NCI-H1417 (cell line): Measurements from ENCODE around the gene TLCD3B.
A peak's percentile ranks its signal among the peaks of the same experiment; 100 is the strongest.

Experiments
- DNase-seq, 3 experiments: peaks; one replicate each; lab custom pipeline; 2025; lab: John Stamatoyannopoulos, UW

Gene TLCD3B

GRCh38 chr16:30004811-30005242 lies 26.2 kb downstream of the TLCD3B start:
- peak; percentile 48 to 88 (median 84) for DNase-seq

- peak in 2 of 3 experiments; percentile 48 to 84 for DNase-seq
These were observed 26.7 kb downstream of the TLCD3B start for GRCh38 chr16:30004424-30004776.

GRCh38 chr16:30003670-30004423 lies 27.2 kb downstream of the TLCD3B start:
- peak in 1 of 3 experiments; percentile 90 for DNase-seq

GRCh38 chr16:30002614-30003346 lies 28.3 kb downstream of the TLCD3B start:
- no peak for DNase-seq

- no peak for DNase-seq
These were observed 30.1 kb downstream of the TLCD3B start for GRCh38 chr16:30000735-30001631.

- no peak for DNase-seq
These were observed 31.5 kb downstream of the TLCD3B start for GRCh38 chr16:29999605-30000004.

- DNase-seq = no peak
These were observed 34.3 kb downstream of the TLCD3B start for GRCh38 chr16:29996766-29997250.

GRCh38 chr16:29995911-29996765 lies 34.9 kb downstream of the TLCD3B start, which contains the start of gene INO80E:
Gene INO80E, plus strand, starts transcription at chr16:29996241. Its CDS starts 70 bp downstream, at chr16:29996311.
- DNase-seq = peak; percentile 92 to 98 (median 95)

GRCh38 chr16:29995324-29995910 lies 35.7 kb downstream of the TLCD3B start, which contains the start of gene HIRIP3:
Gene HIRIP3, minus strand, starts transcription at chr16:29995617. Its CDS starts 12 bp downstream, at chr16:29995605.
- DNase-seq = peak; percentile 78 to 95 (median 91)

GRCh38 chr16:29994600-29995323 lies 36.3 kb downstream of the TLCD3B start:
- no peak for DNase-seq

- DNase-seq = no peak
These were observed 37.0 kb downstream of the TLCD3B start for GRCh38 chr16:29993903-29994599.

GRCh38 chr16:29993191-29993902 lies 37.7 kb downstream of the TLCD3B start:
- DNase-seq = no peak

GRCh38 chr16:29992344-29992967 lies 38.6 kb downstream of the TLCD3B start:
- DNase-seq = no peak

GRCh38 chr16:29991571-29991904 lies 39.5 kb downstream of the TLCD3B start:
- DNase-seq = no peak

- DNase-seq = no peak
These were observed 40.0 kb downstream of the TLCD3B start for GRCh38 chr16:29990883-29991570.

GRCh38 chr16:29990034-29990433 lies 41.0 kb downstream of the TLCD3B start:
- DNase-seq = no peak

- DNase-seq = no peak
These were observed 41.8 kb downstream of the TLCD3B start for GRCh38 chr16:29989111-29989858.
